HG02571 (cell line): ENCODE measurements around the gene MOB3A.
"Not testable (repeated sequence)": the region's sequence is repeated elsewhere in the genome, so short reads cannot be mapped to it uniquely, and the experiment has no call there.

Experiments used
- ATAC-seq: cut with Tn5 transposase; IDR thresholded peaks from one replicate; pipeline ENCODE4 v1.9.1; 2021; ENCODE audit warnings: mild to moderate bottlenecking, moderate library complexity; ENCODE audit not compliant: unreplicated experiment

Gene MOB3A

DNA sequence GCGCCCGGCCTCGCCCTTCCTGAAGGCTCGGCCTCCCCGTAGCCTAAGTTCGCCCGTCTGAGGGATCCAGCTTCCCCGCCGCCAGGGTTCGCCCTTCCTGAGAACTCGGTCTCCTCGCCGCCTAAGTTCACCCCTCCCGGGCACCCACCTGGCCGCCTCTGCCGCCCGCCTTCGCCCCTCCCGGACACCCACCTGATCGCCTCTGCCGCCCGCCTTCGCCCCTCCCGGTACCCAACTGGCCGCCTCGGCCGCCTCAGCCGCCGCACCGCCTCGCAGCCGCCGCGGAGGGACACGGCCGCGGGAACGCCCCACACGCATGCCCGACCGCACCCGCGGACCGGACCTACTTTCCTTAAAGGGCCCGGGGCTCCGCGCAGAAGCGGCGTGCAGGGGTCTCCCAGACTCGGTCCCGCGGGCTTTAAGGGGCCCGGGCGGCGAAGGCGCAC, at the start of gene MOB3A:
TSS of gene MOB3A (minus strand) at position 293 of the 446 bp plus-strand sequence. CDS start 17,766 bp downstream, outside the sequence.
- ATAC-seq = peak; percentile 24

DNA sequence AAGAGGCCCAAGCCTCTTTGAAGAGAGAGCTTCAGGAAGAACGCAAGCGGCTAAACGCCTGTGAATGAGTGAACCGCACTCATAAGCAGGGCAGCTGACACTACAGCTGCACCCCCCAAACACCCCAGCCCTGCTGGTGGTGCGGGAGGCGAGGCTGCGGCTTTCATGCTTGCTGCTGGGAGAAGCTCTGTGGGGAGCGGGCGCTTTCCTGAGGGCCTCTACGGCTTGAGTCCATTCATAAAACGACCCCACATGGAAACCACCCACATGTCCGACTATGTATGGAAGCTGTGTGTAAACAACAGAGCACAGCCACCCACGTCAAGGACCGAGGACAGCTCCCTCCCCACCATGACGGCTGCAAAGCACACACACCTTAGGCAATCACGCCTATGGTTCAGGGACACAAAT, 49.7 kb upstream of the MOB3A start:
- ATAC-seq = no peak

DNA sequence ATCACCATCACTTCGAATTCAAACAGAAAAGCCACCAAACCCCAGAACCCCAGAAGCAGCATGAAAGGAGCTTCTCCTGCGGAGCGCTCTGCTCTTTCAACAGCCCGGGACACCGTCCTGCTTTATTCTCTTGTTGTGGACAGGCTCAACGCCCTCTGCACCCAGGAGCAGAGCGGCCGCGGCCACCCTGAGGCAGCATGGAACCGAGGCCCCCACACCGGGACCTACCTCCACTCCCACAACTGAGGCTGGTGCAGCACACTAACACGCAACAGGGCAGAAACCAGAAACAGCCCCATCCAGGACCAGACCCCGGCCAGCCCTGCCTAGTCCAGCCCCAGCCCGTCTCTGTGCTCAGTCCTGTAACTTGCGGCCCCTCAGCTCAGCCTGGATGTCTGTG, 48.1 kb upstream of the MOB3A start:
- no peak for ATAC-seq

- no peak for ATAC-seq
These were observed 46.2 kb upstream of the MOB3A start for GRCh38 chr19:2142173-2142829.

DNA sequence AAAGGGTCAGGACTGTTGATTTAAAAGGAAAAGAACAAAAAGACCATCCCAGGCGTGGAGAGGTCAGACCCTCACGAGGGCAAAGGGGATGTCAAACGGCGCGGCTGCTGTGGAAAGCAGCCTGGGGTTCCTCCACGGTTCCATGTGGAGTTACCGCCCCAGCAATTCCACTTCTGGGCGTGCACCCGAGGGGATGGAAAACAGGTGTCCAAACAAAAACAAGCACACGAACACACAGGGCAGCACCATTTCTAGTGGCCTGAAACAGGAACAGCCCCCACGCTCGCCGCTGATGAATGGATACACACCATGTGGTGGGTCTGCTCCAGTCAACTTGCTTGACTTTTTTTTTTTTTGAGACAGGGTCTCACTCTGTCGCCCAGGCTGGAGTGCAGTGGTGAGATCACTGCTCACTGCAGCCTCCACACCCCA, 44.0 kb upstream of the MOB3A start:
- no peak for ATAC-seq

- ATAC-seq = no peak
These were observed 43.4 kb upstream of the MOB3A start for GRCh38 chr19:2139385-2140137.

DNA sequence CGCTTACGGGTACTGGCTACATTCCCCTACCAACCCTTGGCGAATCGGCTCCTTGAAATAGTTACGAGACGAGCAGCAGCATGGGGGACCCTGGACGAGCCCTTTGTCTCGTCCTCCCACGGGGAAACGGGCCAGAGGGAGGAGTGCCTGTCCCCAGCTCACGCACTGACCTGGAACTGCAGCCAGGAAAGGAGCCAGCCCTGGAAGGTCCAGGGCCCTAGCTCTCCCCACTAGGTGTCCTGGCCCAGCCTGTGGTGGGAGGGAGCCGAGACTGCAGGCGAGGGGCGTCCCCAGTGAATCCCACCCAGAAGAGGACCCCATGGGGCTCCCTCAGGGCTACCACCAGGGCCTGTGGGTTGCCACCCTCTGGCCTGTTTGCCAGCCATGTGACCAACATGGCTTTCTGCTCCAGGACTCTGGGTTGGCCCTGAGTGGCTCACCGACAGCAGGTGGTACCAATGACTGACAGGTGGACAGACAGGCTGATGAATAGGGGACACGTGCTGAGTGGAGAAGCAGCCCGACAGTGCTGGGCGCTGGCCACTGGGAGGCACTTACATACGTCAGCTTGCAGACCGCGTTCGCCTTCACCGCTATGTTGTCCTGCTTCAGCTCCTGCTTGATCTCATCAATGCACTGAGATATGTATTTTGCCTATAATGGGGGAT, 42.1 kb upstream of the MOB3A start:
- no peak for ATAC-seq

DNA sequence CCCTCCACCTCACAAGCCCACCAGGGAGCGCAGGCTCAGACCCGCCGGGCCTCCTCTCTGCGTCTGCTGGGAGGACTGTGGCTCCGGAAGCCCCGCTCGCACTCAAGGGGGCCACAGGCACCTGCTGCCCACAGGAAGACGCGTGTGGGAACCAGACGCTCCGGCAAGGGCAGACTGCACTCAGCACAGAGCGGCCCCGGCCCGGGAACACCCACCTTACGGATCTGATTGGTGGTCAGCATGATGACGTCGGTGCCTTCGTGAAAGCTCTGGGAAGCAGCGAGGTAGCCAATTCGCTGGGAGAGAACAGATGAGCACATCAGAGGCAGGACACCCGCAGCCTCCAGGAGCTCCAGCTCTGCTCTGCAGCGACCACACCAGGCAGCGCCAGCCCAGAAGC, 40.7 kb upstream of the MOB3A start:
- no peak for ATAC-seq

- no peak for ATAC-seq
These were observed 39.6 kb upstream of the MOB3A start for GRCh38 chr19:2135474-2136402.

GRCh38 chr19:2132731-2133490, 36.8 kb upstream of the MOB3A start:
- no peak for ATAC-seq

DNA sequence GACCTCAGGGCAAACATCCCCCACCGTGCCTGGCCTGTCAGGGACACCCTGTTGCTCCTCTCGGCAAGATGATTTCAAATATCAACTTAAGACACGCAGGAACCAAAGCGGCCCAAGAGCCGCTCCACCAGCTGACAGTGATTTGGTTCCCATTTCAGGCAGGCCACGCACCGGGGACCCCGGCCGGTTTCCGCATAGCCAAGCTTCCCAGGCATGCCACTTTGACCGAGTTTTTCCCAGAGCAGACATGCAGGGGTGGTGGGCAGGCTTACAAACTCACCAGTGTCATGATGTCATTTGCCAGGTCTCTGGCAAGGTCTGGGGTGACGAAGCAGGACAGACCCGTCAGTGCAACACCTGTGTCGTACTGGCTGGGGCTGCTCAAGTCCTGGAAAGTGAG, 36.1 kb upstream of the MOB3A start:
- ATAC-seq = no peak

DNA sequence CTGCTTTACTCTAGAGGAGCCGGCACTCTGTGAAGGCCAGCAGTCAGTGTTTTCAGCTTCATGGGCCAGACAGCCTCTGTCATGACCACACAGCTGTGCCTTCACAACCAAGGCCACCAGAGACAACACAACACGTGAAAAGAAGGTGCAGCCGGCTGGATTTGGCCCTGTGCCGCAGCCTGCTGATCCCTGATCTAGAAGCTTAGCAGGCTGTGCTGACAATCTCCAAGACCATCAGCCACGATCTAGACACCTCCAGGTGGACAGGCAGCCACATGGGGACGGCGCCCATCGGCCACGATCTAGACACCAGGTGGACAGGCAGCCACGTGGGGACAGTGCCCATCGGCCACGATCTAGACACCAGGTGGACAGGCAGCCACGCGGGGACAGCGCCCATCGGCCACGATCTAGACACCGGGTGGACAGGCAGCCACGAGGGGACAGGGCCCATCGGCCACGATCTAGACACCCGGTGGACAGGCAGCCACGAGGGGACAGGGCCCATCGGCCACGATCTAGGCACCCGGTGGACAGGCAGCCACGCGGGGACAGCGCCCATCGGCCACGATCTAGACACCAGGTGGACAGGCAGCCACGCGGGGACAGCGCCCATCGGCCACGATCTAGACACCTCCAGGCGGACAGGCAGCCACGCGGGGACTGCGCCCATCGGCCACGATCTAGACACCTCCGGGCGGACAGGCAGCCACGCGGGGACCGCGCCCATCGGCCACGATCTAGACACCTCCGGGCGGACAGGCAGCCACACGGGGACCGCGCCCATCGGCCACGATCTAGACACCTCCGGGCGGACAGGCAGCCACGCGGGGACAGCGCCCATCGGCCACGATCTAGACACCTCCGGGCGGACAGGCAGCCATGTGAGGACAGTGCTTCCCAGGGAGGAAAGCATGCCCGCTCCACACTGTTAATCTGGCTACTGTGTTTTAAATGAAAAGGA, 35.2 kb upstream of the MOB3A start:
- ATAC-seq = not testable (repeated sequence)

DNA sequence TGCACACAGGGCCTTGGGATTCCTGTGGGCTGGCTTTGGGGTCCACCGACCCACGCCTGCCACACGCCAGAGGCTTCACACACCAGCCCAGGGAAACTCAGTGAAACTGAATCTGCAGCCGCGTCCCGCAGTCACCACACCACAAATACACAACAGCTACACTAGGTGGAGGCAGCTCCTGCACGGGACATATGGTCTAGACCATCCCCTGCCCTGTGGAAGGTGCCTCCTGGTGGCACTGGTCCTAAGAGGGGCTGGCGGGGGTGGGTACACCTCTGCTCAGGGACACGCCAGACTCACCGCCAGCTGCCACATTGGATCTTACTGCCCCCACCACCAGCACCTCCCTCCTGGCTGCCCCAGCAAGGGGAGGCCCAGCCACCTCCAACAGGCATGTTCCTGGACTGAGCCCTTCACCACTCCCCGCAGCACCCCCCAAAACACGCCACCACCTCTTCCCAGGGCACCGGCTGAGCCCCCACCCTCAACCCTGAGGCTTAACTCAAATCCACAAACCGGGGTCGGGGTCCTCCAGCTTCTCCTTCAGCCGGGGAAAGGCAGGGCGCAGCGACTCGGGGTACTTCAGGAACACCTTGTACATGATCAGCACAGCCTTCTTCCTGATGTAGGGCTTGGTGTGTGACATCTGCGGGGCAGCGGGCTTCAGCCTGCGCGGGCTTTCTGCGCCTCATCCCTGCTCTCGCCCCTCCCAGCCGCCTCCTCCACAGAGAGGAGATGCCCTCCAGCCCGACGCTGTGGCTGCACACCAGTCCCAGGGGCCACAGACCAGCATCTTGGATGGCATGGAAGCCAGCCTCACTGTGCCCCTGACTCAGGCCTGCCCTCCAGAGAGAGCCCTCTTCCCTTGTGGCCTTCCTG, 34.0 kb upstream of the MOB3A start:
- no peak for ATAC-seq

DNA sequence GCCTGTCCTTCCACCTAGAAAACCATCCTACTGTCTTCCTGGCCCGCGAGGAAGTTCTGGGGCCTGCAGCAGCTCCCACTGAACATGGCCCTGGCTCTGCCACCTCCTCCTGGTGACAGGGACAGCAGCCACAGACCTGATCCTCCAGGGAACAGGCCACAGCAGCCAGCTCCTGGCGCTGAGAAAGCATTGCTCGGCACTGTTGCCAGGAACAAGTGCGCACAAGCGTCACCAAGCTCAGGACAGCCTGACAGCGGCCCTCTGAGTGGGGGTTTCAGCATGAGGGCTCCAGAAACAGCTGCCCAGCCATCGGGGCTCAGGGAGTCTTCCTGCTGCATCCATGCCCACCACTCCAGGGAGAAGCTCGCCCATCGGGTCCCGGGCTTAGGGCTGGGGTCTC, 33.4 kb upstream of the MOB3A start:
- ATAC-seq = no peak

GRCh38 chr19:2129022-2129421, 32.9 kb upstream of the MOB3A start:
- no peak for ATAC-seq

DNA sequence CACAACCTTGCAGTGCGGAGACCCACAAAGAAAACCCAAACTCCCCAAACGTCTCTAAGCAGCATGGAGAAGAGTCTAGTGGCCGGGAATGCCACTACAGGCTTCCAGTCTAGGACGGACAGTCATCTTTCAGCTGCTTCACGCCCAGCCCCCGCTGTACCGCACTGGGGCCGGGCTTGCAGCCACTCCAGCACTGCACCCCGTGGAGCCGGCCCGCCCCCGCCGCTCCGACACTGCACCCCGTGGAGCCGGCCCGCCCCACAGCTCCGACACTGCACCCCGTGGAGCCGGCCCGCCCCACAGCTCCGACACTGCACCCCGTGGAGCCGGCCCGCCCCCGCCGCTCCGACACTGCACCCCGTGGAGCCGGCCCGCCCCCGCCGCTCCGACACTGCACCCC, 32.1 kb upstream of the MOB3A start:
- not testable (repeated sequence) for ATAC-seq

DNA sequence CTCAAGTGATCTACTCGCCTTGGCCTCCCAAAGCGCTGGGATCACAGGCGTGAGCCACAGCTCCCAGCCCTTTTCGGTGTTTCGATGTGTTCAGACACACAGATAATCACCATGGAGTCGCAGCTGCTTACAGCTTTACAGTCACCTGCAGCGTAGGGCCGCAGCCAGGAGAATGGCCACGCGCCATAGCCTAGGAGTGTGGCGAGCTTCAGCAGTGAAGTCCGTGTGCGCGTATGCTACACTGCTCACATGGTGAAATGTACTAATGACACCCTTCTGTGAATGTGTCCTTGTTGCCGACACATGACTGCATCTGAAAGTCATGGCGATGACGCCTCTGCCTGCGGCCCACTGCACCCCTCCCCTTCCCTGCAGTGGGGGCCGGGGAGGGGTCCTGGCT, 31.6 kb upstream of the MOB3A start:
- no peak for ATAC-seq
